NT2/D1 (cell line): ENCODE data around the gene CEP89.

Experiments used
- SUZ12 ChIP-seq: IDR thresholded peaks from 2 replicates; pipeline ENCODE4 v1.6.1; 2011; ENCODE audit not compliant: insufficient read length, insufficient read depth; ENCODE audit errors: extremely low read depth
- ZNF274 ChIP-seq: IDR thresholded peaks from 2 replicates; pipeline ENCODE4 v1.6.1; 2011; ENCODE audit warnings: mild to moderate bottlenecking, low read depth, low read length

GRCh38 chr19:33000910-33001309 is 29.2 kb upstream of the CEP89 start:
- TF ChIP-seq ZNF274 (no peak), SUZ12 (no peak)
